Gastroesophageal sphincter (tissue), 3 donors: Measurements from ENCODE around the gene SLC39A12.

ENCODE experiments used
- EP300 ChIP-seq: sonication (generic); formaldehyde crosslinking; IDR thresholded peaks from one replicate; pipeline ENCODE4 v1.6.1; 2017; ENCODE audit warnings: antibody characterized with exemption, mild to moderate bottlenecking
- TF ChIP-seq, protein P1 (sequence below), 4 experiments: fragments of 200-600 bp in 2 of 4; fragments of 450-650 bp in 2 of 4; sonication (generic) in 1 of 4; IDR thresholded peaks; one replicate each; pipeline ENCODE4 v1.5.1; 2017 to 2019; ENCODE audit warnings: antibody characterized with exemption in 4 of 4, mild to moderate bottlenecking in 2 of 4, moderate library complexity in 2 of 4

DNA sequence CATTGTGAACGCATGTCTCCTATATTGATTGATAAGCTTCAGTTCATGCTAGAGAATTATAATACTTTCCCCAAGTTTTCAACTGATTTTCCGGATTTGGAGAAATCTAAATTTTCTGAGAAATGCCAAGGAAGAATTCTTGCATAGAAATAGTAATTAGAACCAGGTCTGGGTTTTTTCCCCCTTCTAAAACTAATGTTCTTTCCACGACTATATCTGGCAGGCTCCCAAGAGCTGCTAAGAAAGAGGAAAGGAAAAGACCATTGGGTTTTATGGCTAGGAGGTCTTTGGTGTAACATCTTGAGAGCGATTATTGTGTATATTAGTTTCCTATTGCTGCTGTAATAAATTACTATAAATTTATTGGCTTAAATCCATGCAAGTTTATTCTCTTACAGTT, 116.7 kb downstream of the SLC39A12 start:
- TF ChIP-seq, protein P1, sequence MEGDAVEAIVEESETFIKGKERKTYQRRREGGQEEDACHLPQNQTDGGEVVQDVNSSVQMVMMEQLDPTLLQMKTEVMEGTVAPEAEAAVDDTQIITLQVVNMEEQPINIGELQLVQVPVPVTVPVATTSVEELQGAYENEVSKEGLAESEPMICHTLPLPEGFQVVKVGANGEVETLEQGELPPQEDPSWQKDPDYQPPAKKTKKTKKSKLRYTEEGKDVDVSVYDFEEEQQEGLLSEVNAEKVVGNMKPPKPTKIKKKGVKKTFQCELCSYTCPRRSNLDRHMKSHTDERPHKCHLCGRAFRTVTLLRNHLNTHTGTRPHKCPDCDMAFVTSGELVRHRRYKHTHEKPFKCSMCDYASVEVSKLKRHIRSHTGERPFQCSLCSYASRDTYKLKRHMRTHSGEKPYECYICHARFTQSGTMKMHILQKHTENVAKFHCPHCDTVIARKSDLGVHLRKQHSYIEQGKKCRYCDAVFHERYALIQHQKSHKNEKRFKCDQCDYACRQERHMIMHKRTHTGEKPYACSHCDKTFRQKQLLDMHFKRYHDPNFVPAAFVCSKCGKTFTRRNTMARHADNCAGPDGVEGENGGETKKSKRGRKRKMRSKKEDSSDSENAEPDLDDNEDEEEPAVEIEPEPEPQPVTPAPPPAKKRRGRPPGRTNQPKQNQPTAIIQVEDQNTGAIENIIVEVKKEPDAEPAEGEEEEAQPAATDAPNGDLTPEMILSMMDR (IDR thresholded peaks at IDR 0.05), result no peak
- no peak for TF ChIP-seq EP300
